ENCODE measurements around the gene INAFM1. TPM values are rescaled to one million over a fixed set of nuclear protein-coding genes. Genes with fewer than 3 reads are reported as not detected.

The INAFM1 gene
- total and polyA plus RNA-seq, 11 donors: 4.8 to 14.0 (median 9.5) TPM

DNA sequence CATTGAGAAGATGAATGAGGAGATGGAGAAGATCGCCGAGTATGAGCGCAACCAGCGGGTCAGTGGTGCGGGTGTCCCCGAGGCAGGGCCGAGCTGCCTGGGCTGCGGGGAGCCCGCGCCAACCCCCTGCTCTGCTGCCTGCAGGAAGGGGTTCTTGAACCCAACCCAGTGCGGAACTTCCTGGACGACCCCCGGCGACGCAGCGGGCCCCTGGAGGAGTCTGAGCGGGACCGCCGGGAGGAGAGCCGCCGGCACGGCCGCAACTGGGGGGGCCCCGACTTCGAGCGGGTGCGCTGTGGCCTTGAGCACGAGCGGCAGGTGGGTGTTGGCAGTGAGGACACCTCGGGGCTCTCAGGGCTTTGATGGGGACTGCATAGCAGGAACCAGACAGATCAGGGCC, 10.1 kb upstream of the INAFM1 start:
- WGBS, 4 donors: 93 to 96% (median 94%) methylated on average over 22 to 30 of the region's 30 CpGs
- H3K36me3 ChIP-seq: peaks cover 3 to 100% (median 93%) of the 10 kb centered on the region in 9 donors
- TF ChIP-seq POLR2A (IDR thresholded peaks at IDR 0.05) (no peak), CTCF (IDR thresholded peaks at IDR 0.05) (no peak)
- DNase-seq (no peak), ATAC-seq (no peak)
- H3K27ac ChIP-seq: no peak overlapping the region
- intact Hi-C loops (cut with DNase I): no loop called here
- no peaks in the 10 kb centered on the region for H3K9me3 ChIP-seq
- H3K4me1 ChIP-seq: peaks cover 0 to 8% (median 0%) of the 10 kb centered on the region in 12 donors
- H3K4me3 ChIP-seq: no peak overlapping the region
- no peaks in the 10 kb centered on the region for H3K27me3 ChIP-seq

DNA sequence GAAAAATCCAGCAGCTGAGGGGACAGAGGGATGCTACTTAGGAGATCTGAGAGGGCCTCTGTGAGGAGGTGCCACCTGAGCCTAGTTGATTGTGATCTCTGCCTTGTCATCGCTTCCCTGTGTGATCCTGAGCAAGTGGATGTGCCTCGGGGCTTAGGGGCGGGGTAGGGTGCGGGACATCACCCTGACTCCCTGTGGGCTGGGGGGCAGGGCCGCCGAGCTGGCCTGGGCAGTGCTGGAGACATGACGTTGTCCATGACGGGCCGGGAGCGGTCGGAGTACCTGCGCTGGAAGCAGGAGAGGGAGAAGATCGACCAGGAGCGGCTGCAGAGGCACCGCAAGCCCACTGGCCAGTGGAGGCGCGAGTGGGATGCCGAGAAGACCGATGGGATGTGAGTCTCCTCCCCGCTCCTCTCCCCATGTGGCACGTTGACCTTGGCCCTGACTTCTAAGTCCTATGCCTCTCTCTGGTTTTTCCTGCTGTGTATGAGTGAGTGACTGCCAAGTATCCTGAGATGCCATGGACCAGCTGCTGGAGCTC, 8.2 kb upstream of the INAFM1 start:
- Histone ChIP-seq H3K4me1 (no peaks in the 10 kb centered on the region), H3K4me3 (no peak overlapping the region), H3K27ac (no peak overlapping the region), H3K9me3 (no peaks in the 10 kb centered on the region), H3K36me3 (peaks cover 3 to 100% (median 93%) of the 10 kb centered on the region in 9 donors), H3K27me3 (no peaks in the 10 kb centered on the region)
- intact Hi-C loops (cut with DNase I): no loop called here
- no peak for ATAC-seq
- no peak for DNase-seq
- WGBS, 4 donors: 89 to 94% (median 92%) methylated on average over 21 of the region's 21 CpGs
- TF ChIP-seq CTCF (IDR thresholded peaks at IDR 0.05) (no peak), POLR2A (IDR thresholded peaks at IDR 0.05) (no peak)

DNA sequence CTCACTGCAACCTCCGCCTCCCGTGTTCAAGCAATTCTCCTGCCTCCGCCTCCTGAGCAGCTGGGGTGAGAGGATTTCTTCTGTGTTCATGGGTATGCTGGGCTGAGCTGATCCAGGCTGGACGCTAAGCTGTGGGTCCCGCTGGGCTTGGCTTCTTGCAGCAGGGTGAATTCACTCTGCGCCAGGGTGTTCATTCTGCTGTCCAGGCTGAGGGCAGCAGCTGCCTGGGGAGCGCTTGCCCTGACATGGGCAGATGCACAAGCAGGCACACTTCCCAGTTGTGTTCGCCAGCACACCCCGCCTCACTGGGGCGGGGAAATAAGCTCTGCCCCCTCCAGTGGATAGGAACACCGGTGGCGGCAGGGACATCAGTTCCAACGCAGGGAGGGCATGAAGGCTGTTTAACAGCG, 7.3 kb upstream of the INAFM1 start:
- intact Hi-C loops (cut with DNase I): no loop called here
- Histone ChIP-seq H3K27me3 (no peaks in the 10 kb centered on the region), H3K27ac (no peak overlapping the region), H3K36me3 (peaks cover 3 to 93% (median 87%) of the 10 kb centered on the region in 9 donors), H3K4me3 (no peak overlapping the region), H3K9me3 (no peaks in the 10 kb centered on the region), H3K4me1 (peaks cover 0 to 2% (median under 1%) of the 10 kb centered on the region in 12 donors)
- 91 to 94% (median 93%) methylated on average over 11 to 14 of the region's 14 CpGs for WGBS, 4 donors
- TF ChIP-seq CTCF (IDR thresholded peaks at IDR 0.05) (no peak), POLR2A (IDR thresholded peaks at IDR 0.05) (no peak)
- DNase-seq (no peak), ATAC-seq (no peak)

DNA sequence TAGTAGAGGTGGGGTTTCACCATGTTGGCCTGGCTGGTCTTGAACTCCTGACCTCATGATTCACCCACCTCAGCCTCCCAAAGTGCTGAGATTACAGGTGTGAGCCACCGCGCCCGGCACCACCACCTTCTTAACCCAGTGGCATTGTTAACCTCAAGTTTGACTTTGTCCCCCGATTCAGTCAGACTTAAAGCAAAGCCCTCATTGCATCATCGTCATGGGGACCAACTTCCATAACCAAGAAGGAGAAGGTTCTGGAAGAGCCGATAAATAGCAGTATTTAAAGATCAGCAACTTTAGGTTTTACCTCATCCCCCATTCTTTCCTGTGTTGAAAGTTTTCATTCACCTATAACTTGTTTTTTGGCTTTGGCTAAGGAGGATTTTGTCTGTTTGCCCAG, 6.7 kb upstream of the INAFM1 start:
- TF ChIP-seq CTCF (IDR thresholded peaks at IDR 0.05) (no peak), POLR2A (IDR thresholded peaks at IDR 0.05) (no peak)
- ATAC-seq (no peak), DNase-seq (no peak)
- H3K4me1 ChIP-seq: peaks cover 0 to 9% (median 6%) of the 10 kb centered on the region in 12 donors
- WGBS, 4 donors: 82 to 92% (median 86%) methylated on average over 6 of the region's 6 CpGs
- intact Hi-C loops (cut with DNase I): no loop called here
- no peak overlapping the region for H3K27ac ChIP-seq
- no peaks in the 10 kb centered on the region for H3K27me3 ChIP-seq
- no peaks in the 10 kb centered on the region for H3K9me3 ChIP-seq
- H3K36me3 ChIP-seq: peaks cover 3 to 87% (median 80%) of the 10 kb centered on the region in 9 donors
- no peak overlapping the region for H3K4me3 ChIP-seq

Data from heart left ventricle (tissue), 16 donors.